ENCODE measurements around the gene UGDH. TPM values are rescaled to one million over a fixed set of nuclear protein-coding genes. Genes with fewer than 3 reads are reported as not detected.

UGDH gene
- total RNA-seq, 1 donor, result 277 TPM

- no peak overlapping the region for H3K4me2 ChIP-seq (ENCODE audit: insufficient read depth, low read length)
- H3K79me2 ChIP-seq (ENCODE audit: insufficient read depth, low read length), result peaks cover 5% of the 10 kb centered on the region
- no peaks in the 10 kb centered on the region for H3K27me3 ChIP-seq (ENCODE audit: insufficient read depth, low read length)
- H2AFZ ChIP-seq (ENCODE audit: low read length), result no peak overlapping the region
- no peak overlapping the region for H3K27ac ChIP-seq (ENCODE audit: low read depth, low read length)
- H3K4me1 ChIP-seq (ENCODE audit: insufficient read depth, low read length), result peaks cover 6% of the 10 kb centered on the region
- no peak for DNase-seq (ENCODE audit: insufficient read length, low spot score, missing footprints)
- no peak overlapping the region for H3K4me3 ChIP-seq (ENCODE audit: insufficient read depth, low read length)
- TF ChIP-seq, protein P1, sequence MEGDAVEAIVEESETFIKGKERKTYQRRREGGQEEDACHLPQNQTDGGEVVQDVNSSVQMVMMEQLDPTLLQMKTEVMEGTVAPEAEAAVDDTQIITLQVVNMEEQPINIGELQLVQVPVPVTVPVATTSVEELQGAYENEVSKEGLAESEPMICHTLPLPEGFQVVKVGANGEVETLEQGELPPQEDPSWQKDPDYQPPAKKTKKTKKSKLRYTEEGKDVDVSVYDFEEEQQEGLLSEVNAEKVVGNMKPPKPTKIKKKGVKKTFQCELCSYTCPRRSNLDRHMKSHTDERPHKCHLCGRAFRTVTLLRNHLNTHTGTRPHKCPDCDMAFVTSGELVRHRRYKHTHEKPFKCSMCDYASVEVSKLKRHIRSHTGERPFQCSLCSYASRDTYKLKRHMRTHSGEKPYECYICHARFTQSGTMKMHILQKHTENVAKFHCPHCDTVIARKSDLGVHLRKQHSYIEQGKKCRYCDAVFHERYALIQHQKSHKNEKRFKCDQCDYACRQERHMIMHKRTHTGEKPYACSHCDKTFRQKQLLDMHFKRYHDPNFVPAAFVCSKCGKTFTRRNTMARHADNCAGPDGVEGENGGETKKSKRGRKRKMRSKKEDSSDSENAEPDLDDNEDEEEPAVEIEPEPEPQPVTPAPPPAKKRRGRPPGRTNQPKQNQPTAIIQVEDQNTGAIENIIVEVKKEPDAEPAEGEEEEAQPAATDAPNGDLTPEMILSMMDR (IDR thresholded peaks at IDR 0.05; ENCODE audit: extremely low read depth, low read depth, low read length), result no peak
- no peaks in the 10 kb centered on the region for H3K9me3 ChIP-seq (ENCODE audit: low read depth, low read length)
- peaks cover 8% of the 10 kb centered on the region for H3K36me3 ChIP-seq (ENCODE audit: insufficient read depth, low read length)
- H4K20me1 ChIP-seq (ENCODE audit: insufficient read depth, low read length), result no peaks in the 10 kb centered on the region
These were observed 35.6 kb upstream of the UGDH start for GRCh38 chr4:39562792-39563191.

GRCh38 chr4:39559626-39560025, 32.4 kb upstream of the UGDH start:
- Histone ChIP-seq H3K4me1 (ENCODE audit: insufficient read depth, low read length) (no peaks in the 10 kb centered on the region), H2AFZ (ENCODE audit: low read length) (no peak overlapping the region), H3K4me3 (ENCODE audit: insufficient read depth, low read length) (no peak overlapping the region), H3K27me3 (ENCODE audit: insufficient read depth, low read length) (no peaks in the 10 kb centered on the region), H3K4me2 (ENCODE audit: insufficient read depth, low read length) (no peak overlapping the region), H3K27ac (ENCODE audit: low read depth, low read length) (no peak overlapping the region), H4K20me1 (ENCODE audit: insufficient read depth, low read length) (no peaks in the 10 kb centered on the region), H3K79me2 (ENCODE audit: insufficient read depth, low read length) (peaks cover 3% of the 10 kb centered on the region), H3K36me3 (ENCODE audit: insufficient read depth, low read length) (peaks cover 12% of the 10 kb centered on the region), H3K9me3 (ENCODE audit: low read depth, low read length) (no peaks in the 10 kb centered on the region)
- TF ChIP-seq, protein P1 (IDR thresholded peaks at IDR 0.05; ENCODE audit: extremely low read depth, low read depth, low read length), result no peak
- no peak for DNase-seq (ENCODE audit: insufficient read length, low spot score, missing footprints)

GRCh38 chr4:39555472-39555871, 28.2 kb upstream of the UGDH start:
- no peak overlapping the region for H3K27ac ChIP-seq (ENCODE audit: low read depth, low read length)
- H3K27me3 ChIP-seq (ENCODE audit: insufficient read depth, low read length), result no peaks in the 10 kb centered on the region
- TF ChIP-seq, protein P1 (IDR thresholded peaks at IDR 0.05; ENCODE audit: extremely low read depth, low read depth, low read length), result no peak
- H3K4me1 ChIP-seq (ENCODE audit: insufficient read depth, low read length), result no peaks in the 10 kb centered on the region
- no peak overlapping the region for H3K4me3 ChIP-seq (ENCODE audit: insufficient read depth, low read length)
- H3K4me2 ChIP-seq (ENCODE audit: insufficient read depth, low read length), result no peak overlapping the region
- no peak overlapping the region for H2AFZ ChIP-seq (ENCODE audit: low read length)
- H3K9me3 ChIP-seq (ENCODE audit: low read depth, low read length), result no peaks in the 10 kb centered on the region
- no peaks in the 10 kb centered on the region for H3K79me2 ChIP-seq (ENCODE audit: insufficient read depth, low read length)
- H4K20me1 ChIP-seq (ENCODE audit: insufficient read depth, low read length), result no peaks in the 10 kb centered on the region
- peaks cover 13% of the 10 kb centered on the region for H3K36me3 ChIP-seq (ENCODE audit: insufficient read depth, low read length)
- DNase-seq (ENCODE audit: insufficient read length, low spot score, missing footprints), result no peak

DNA sequence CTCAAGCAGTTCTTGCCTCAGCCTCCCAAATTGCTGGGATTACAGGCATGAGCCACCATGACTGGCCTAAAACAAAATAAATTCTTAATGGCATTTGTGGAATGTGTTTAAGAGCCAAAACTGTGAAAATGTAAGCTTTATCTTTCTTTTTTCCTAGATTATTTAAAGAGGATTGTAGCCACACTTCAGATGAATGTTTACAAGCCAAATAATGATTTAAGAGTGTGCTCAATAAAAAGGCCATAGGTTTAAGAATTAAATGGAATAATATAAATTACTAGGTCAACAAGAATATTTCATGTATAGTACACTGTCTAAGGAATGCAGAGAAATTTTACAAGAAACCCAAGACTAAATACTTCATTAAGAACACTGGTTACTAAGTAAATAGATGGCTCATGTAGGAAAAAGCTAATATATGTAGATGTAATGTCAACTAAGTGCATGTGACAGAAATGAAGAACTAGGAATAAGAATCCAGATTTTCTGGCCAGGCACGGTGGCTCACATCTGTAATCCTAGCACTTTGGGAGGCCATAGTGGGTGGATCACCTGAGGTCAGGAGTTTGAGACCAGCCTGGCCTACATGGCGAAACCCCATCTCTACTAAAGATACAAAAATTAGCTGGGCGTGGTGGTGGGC, 21.3 kb upstream of the UGDH start:
- Histone ChIP-seq H4K20me1 (ENCODE audit: insufficient read depth, low read length) (no peaks in the 10 kb centered on the region), H3K4me1 (ENCODE audit: insufficient read depth, low read length) (no peaks in the 10 kb centered on the region), H3K9me3 (ENCODE audit: low read depth, low read length) (no peaks in the 10 kb centered on the region), H3K36me3 (ENCODE audit: insufficient read depth, low read length) (no peaks in the 10 kb centered on the region), H3K4me3 (ENCODE audit: insufficient read depth, low read length) (no peak overlapping the region), H3K4me2 (ENCODE audit: insufficient read depth, low read length) (no peak overlapping the region), H3K79me2 (ENCODE audit: insufficient read depth, low read length) (no peaks in the 10 kb centered on the region), H3K27ac (ENCODE audit: low read depth, low read length) (no peak overlapping the region), H3K27me3 (ENCODE audit: insufficient read depth, low read length) (no peaks in the 10 kb centered on the region), H2AFZ (ENCODE audit: low read length) (no peak overlapping the region)
- TF ChIP-seq, protein P1 (IDR thresholded peaks at IDR 0.05; ENCODE audit: extremely low read depth, low read depth, low read length), result no peak
- DNase-seq (ENCODE audit: insufficient read length, low spot score, missing footprints), result peak; percentile 26
